H9 (cell line): ENCODE measurements around the gene CFDP1. TPM values are rescaled to one million over a fixed set of nuclear protein-coding genes. Genes with fewer than 3 reads are reported as not detected.

Experiments
- DNase-seq: peaks from one replicate; pipeline ENCODE4 v3.0.0-alpha.2; 2017
- H2AFZ ChIP-seq: one replicate; pipeline ENCODE4 v1.6.1; 2013; ENCODE audit warnings: mild to moderate bottlenecking, low read length, control low read depth, moderate library complexity
- H2AK5ac ChIP-seq: 2 replicates; pipeline ENCODE4 v1.6.1; 2013; ENCODE audit warnings: low read length, control low read depth, mixed read lengths; ENCODE audit not compliant: insufficient read length
- H2BK120ac ChIP-seq: one replicate; pipeline ENCODE4 v1.6.1; 2013; ENCODE audit warnings: low read depth, mild to moderate bottlenecking, low read length, control low read depth, inconsistent platforms; ENCODE audit not compliant: poor library complexity, severe bottlenecking
- H2BK12ac ChIP-seq: 2 replicates; pipeline ENCODE4 v1.6.1; 2013; ENCODE audit warnings: low read length, control low read depth, mixed read lengths, low read depth; ENCODE audit not compliant: insufficient read length
- H2BK15ac ChIP-seq: 2 replicates; pipeline ENCODE4 v1.6.1; 2013; ENCODE audit warnings: low read depth, low read length, control low read depth
- H2BK20ac ChIP-seq: one replicate; pipeline ENCODE4 v1.6.1; 2013; ENCODE audit warnings: low read depth, mild to moderate bottlenecking, low read length, control low read depth, inconsistent platforms; ENCODE audit not compliant: poor library complexity, severe bottlenecking
- H2BK5ac ChIP-seq: 2 replicates; pipeline ENCODE4 v1.6.1; 2013; ENCODE audit warnings: low read length, control low read depth, mixed read lengths; ENCODE audit not compliant: insufficient read length
- H3K14ac ChIP-seq: 2 replicates; pipeline ENCODE4 v1.6.1; 2013; ENCODE audit warnings: low read length, control low read depth; ENCODE audit not compliant: insufficient read depth
- H3K18ac ChIP-seq: 2 replicates; pipeline ENCODE4 v1.6.1; 2013; ENCODE audit warnings: low read depth, mild to moderate bottlenecking, mixed read lengths, low read length, control low read depth; ENCODE audit not compliant: insufficient read length
- H3K23ac ChIP-seq: 2 replicates; pipeline ENCODE4 v1.6.1; 2013; ENCODE audit warnings: low read length, control low read depth, mixed read lengths, low read depth; ENCODE audit not compliant: insufficient read length
- H3K23me2 ChIP-seq: 2 replicates; pipeline ENCODE4 v1.6.1; 2013; ENCODE audit warnings: low read depth, mild to moderate bottlenecking, mixed read lengths, low read length, control low read depth; ENCODE audit not compliant: insufficient read length, poor library complexity, severe bottlenecking
- H3K27ac ChIP-seq: 2 replicates; pipeline ENCODE4 v1.5.1; 2013; ENCODE audit warnings: low read length, control low read depth, mixed read lengths, low read depth; ENCODE audit not compliant: insufficient read length
- H3K27me3 ChIP-seq: 2 replicates; pipeline ENCODE4 v1.6.1; 2013; ENCODE audit warnings: low read length, control low read depth, inconsistent platforms; ENCODE audit not compliant: insufficient read depth
- H3K4ac ChIP-seq: 2 replicates; pipeline ENCODE4 v1.6.1; 2013; ENCODE audit warnings: low read depth, mild to moderate bottlenecking, control low read depth, inconsistent platforms, low read length, moderate library complexity
- H3K4me1 ChIP-seq: 2 replicates; pipeline ENCODE4 v1.6.1; 2013; ENCODE audit warnings: low read length, control low read depth, inconsistent platforms; ENCODE audit not compliant: insufficient read depth
- H3K4me2 ChIP-seq: 2 replicates; pipeline ENCODE4 v1.6.1; 2013; ENCODE audit warnings: low read length, control low read depth, mixed read lengths; ENCODE audit not compliant: insufficient read length, insufficient read depth
- H3K56ac ChIP-seq: 2 replicates; pipeline ENCODE4 v1.6.1; 2013; ENCODE audit warnings: low read depth, mild to moderate bottlenecking, mixed read lengths, low read length, control low read depth; ENCODE audit not compliant: insufficient read length
- H3K79me1 ChIP-seq: 2 replicates; pipeline ENCODE4 v1.6.1; 2013; ENCODE audit warnings: low read depth, mild to moderate bottlenecking, moderate library complexity, low read length, control low read depth, inconsistent platforms; ENCODE audit not compliant: insufficient read depth, poor library complexity, severe bottlenecking
- H3K79me2 ChIP-seq: 2 replicates; pipeline ENCODE4 v1.6.1; 2013; ENCODE audit warnings: low read length, control low read depth, inconsistent platforms; ENCODE audit not compliant: insufficient read depth
- H3K9ac ChIP-seq: 2 replicates; pipeline ENCODE4 v1.6.1; 2013; ENCODE audit warnings: low read length, control low read depth, mixed read lengths; ENCODE audit not compliant: insufficient read length; ENCODE audit errors: extremely low read depth
- H3K9me3 ChIP-seq: one replicate; pipeline ENCODE4 v1.6.1; 2013; ENCODE audit warnings: low read depth, low read length, inconsistent platforms; ENCODE audit not compliant: control insufficient read depth
- H3T11ph ChIP-seq: one replicate; pipeline ENCODE4 v1.6.1; 2013; ENCODE audit warnings: mild to moderate bottlenecking, low read length, control low read depth, inconsistent platforms
- H4K20me1 ChIP-seq: one replicate; pipeline ENCODE4 v1.6.1; 2013; ENCODE audit not compliant: control insufficient read depth, insufficient read length, insufficient read depth
- H4K5ac ChIP-seq: 2 replicates; pipeline ENCODE4 v1.6.1; 2013; ENCODE audit warnings: low read depth, mild to moderate bottlenecking, mixed read lengths, low read length, control low read depth; ENCODE audit not compliant: insufficient read length
- H4K8ac ChIP-seq: replicated peaks from 2 replicates; pipeline ENCODE4 v1.6.1; 2013; ENCODE audit warnings: low read length, control low read depth, mixed read lengths, low read depth; ENCODE audit not compliant: insufficient read length
- H4K91ac ChIP-seq: 2 replicates; pipeline ENCODE4 v1.6.1; 2013; ENCODE audit warnings: low read depth, mild to moderate bottlenecking, moderate library complexity, mixed read lengths, low read length, control low read depth; ENCODE audit not compliant: insufficient read length
- H3K27ac Mint-ChIP-seq, 3 experiments: 2 replicates in 2 of 3; 3 replicates in 1 of 3; pipeline ENCODE4 v1.8.0; 2020 to 2021; ENCODE audit warnings: mixed read lengths in 3 of 3, mild to moderate bottlenecking in 1 of 3, moderate library complexity in 1 of 3
- H3K27me3 Mint-ChIP-seq: 2 replicates; pipeline ENCODE4 v1.8.0; 2021; ENCODE audit warnings: low read depth, mild to moderate bottlenecking, moderate library complexity, mixed read lengths
- H3K36me3 Mint-ChIP-seq, 3 experiments: 2 replicates in 2 of 3; 3 replicates in 1 of 3; pipeline ENCODE4 v1.8.0; 2020 to 2021; ENCODE audit warnings: low read depth in 3 of 3, mixed read lengths in 3 of 3; ENCODE audit not compliant: insufficient read depth in 1 of 3
- H3K4me1 Mint-ChIP-seq, 2 experiments: 2 replicates each; pipeline ENCODE4 v1.8.0; 2020; ENCODE audit warnings: mixed read lengths in 2 of 2
- H3K4me3 Mint-ChIP-seq, 2 experiments: 2 replicates in 1 of 2; 3 replicates in 1 of 2; pipeline ENCODE4 v1.8.0; 2020 to 2021; ENCODE audit warnings: mild to moderate bottlenecking in 2 of 2, mixed read lengths in 2 of 2, moderate library complexity in 1 of 2
- H3K9me3 Mint-ChIP-seq, 2 experiments: 2 replicates in 1 of 2; 3 replicates in 1 of 2; pipeline ENCODE4 v1.8.0; 2020; ENCODE audit warnings: mild to moderate bottlenecking in 2 of 2, mixed read lengths in 2 of 2, moderate library complexity in 1 of 2
- CTCF ChIP-seq: fragments of 200-600 bp; sonication (generic); conservative IDR thresholded peaks from 3 replicates; pipeline ENCODE4 v1.8.0; 2021; ENCODE audit warnings: antibody characterized with exemption, mild to moderate bottlenecking
- WGBS: extraction: QIAGEN DNeasy Blood & Tissue Kit; methylation state at CpG from one replicate; pipeline ENCODE4 v1.1.7; 2013; ENCODE audit warnings: missing lambda C conversion rate, low lambda C conversion rate, mixed read lengths; ENCODE audit not compliant: insufficient read length; ENCODE audit errors: extremely low coverage; 5-methylcytosine and 5-hydroxymethylcytosine counted together
- total RNA-seq: library from RNA; stranded (reverse); gene quantifications from 2 replicates; pipeline ENCODE4 v1.2.1, GENCODE V29; 2021

Gene CFDP1
- total RNA-seq, 1 experiment from 2014 or later: 89.2 TPM

GRCh38 chr16:75257886-75258806 is 175.2 kb downstream of the CFDP1 start:
- Mint-ChIP-seq H3K36me3 (peaks cover 0 to 6% (median 0%) of the 10 kb centered on the region in 3 experiments; a peak in 4 of 7 replicates), H3K4me3 (no peak overlapping the region; a peak in 1 of 5 replicates), H3K9me3 (no peaks in the 10 kb centered on the region), H3K4me1 (peaks cover 64 to 71% of the 10 kb centered on the region in 2 experiments), H3K27me3 (no peaks in the 10 kb centered on the region), H3K27ac (peak overlapping the region; percentile 54 to 81 (median 78); a peak in 6 of 7 replicates)
- Histone ChIP-seq H3K4me1 (peaks cover 15% of the 10 kb centered on the region; the same call in 1 of the 2 replicates), H2AFZ (no peak overlapping the region), H2BK5ac (no peak overlapping the region), H3K9me3 (no peaks in the 10 kb centered on the region), H4K8ac (no peak overlapping the region), H3K9ac (no peak overlapping the region), H3K14ac (peak overlapping the region; percentile 27; the same call in 1 of the 2 replicates), H3K4me2 (no peak overlapping the region), H4K20me1 (no peaks in the 10 kb centered on the region), H4K5ac (no peak overlapping the region), H3K23ac (no peak overlapping the region), H3K56ac (no peak overlapping the region), H3T11ph (no peak overlapping the region), H2BK12ac (no peak overlapping the region), H3K27ac (no peak overlapping the region), H3K79me1 (peaks cover 9% of the 10 kb centered on the region), H2BK20ac (no peak overlapping the region), H2AK5ac (no peak overlapping the region), H3K79me2 (peaks cover 26% of the 10 kb centered on the region; the same call in 1 of the 2 replicates), H3K18ac (no peak overlapping the region), H2BK15ac (no peak overlapping the region), H3K4ac (no peak overlapping the region), H3K27me3 (no peaks in the 10 kb centered on the region), H2BK120ac (no peak overlapping the region), H3K23me2 (peaks cover 2% of the 10 kb centered on the region), H4K91ac (no peak overlapping the region)
- no peak for TF ChIP-seq CTCF
- whole genome bisulfite sequencing: no CpG with 5 or more reads among the region's 21 CpGs
- DNase-seq: no peak
